SKM-1 (cell line): ENCODE measurements around the gene NOTCH1.
A peak's percentile ranks its signal among the peaks of the same experiment; 100 is the strongest.
"Not testable (repeated sequence)": the region's sequence is repeated elsewhere in the genome, so short reads cannot be mapped to it uniquely, and the experiment has no call there.

Source experiments
- DNase-seq: peaks from one replicate; lab custom pipeline; 2025; ENCODE audit not compliant: unreplicated experiment; lab: John Stamatoyannopoulos, UW

Gene NOTCH1

DNA sequence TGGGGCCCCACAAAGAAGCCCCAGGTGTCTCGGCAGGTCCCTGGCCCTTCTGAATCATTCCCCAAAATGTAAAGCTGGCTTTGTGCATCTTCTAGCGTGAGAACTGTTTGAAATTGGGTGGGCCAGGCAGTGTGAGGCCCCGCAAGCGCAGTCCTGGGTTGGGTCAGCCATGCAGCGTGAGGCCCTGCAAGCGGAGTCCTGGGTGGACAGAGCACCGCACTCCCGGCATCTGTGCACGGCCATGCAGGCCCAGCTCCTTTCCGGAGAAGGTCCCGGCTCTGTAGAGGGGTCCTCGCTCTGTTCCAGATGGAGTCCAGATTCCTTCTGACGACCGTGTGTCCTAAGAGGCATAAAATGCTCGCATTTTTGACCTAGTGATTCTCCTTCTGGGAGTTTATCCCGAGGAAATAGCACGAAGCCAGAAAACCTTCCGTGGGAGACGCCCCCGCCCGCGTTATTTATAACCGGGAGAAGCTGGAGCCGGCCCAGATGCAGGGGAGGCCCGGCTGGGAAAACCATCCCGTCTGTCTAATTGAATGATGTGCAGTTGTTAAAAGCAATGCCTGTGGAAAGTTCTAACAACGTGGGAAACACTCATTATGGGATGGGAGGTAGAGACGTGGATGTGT, 19.4 kb upstream of the NOTCH1 start:
- DNase-seq: no peak

DNA sequence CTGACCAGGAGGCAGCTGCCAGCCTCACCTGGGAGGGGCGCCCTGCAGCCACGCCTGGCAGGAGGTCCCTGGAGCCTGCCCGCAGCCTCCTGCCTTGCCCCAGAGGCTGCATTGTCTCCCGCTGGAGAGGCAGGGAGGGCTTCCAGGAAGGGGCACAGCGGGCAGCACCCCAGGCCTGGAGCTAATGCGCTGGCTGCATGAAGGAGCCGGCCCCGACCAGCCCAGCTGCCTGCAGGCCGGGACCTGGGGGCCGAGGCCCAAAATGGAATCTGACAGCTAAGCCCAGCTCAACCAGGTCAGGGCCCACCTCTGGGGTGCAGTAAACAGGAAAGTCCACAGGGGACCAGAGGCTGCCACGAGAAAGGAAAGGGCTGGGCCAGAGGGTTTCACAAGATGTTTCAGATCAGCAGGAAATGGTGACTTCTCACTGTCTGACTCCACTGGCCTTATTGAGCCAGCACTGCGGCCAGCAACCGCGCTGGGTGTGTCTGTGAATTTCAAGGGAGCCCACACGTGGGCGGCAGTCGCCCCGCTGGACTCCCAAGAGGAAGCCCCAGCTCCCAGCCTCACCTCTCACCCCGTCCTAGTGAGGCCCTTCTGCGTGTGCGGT, 18.6 kb upstream of the NOTCH1 start:
- DNase-seq: peak; percentile 96

DNA sequence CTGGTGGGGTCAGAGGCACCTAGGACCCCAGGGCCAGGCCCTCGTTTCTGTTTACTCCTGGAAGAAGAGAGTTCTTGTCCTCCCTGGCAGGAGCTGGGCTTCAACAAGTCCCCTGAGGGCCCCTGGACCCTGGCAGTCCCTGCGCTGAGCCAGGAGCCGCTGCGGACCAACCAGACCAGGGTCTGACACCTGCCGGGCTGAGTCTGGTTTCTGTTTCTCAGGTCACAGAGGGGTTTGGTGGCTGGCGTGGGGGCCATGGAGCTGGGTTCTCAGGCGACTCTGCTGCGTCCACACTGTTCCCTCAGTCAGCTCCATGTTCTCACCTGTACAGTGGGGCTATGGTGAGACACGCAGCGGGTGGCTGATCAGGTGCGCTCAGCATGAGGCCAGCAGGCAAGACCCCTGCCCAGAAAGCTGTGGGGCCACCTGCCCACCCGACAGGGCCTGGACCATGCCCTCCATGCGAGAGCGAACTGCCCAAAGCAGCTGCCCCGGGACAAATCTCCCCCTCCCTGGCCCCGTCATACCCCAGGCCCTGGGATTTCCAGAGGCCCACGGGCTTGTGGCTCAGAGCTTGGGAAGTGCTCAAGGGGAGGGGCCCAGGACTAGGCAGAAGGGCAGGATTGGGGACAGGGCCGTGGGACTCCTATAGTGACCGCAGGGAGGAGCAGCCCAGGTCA, 17.9 kb upstream of the NOTCH1 start:
- DNase-seq: no peak

DNA sequence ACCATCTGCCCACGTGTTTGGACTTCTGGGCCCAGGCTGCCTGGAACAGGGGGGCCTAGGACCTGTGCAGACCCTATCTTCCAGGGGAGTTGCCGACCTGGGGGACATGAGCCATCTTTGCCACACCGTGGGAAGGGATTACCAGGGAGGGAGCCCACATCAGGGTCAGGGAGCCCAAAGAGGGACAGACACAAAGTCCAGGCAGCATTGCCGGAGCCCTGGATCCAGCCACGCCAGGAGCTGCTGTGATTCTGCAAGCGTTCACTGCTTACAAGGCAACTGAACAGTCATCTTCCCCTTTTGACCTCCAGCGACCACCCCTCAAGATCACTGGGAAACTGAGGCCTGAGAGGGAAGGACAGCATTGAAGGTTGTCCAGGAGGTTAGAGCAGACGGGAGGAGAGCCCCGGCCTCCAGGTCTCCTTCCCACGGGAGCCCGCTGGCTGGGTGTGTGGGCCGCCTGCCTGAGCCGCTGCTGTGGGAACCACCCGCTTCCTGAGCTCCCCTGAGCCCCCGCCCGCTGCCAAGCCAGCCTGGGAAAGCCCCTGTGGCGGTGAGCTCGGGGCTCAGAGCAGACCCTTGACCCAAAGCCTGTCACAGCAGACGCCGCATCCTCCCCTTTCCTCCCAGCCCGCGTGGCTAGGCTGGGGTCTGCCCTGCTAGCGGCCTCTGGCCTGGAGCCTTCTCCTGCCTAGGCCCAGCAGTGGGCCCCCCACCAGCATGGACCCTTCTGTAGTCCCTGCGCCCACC, 17.1 kb upstream of the NOTCH1 start:
- no peak for DNase-seq

GRCh38 chr9:136561779-136562178, 15.9 kb upstream of the NOTCH1 start:
- no peak for DNase-seq

GRCh38 chr9:136560586-136560985, 14.7 kb upstream of the NOTCH1 start:
- DNase-seq: no peak

- not testable (repeated sequence) for DNase-seq
These were observed 13.5 kb upstream of the NOTCH1 start for GRCh38 chr9:136559371-136559770.

GRCh38 chr9:136558846-136559245, 13.0 kb upstream of the NOTCH1 start:
- not testable (repeated sequence) for DNase-seq

DNA sequence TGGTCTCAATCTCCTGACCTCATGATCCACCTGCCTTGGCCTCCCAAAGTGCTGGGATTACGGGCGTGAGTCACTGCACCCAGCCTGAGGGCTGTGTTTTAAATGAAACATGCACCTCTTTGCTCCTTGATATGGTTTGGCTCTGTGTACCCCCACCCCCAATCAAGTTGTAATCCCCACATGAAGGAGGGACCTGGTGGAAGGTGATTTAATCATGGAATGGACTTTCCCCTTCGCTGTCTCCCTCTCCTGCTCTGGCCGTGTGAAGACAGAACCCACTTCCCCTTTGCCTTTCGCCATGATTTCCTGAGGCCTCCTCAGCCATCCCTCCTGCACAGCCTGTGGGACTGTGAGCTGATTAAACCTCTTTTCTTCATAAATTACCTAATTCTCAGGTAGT, 12.5 kb upstream of the NOTCH1 start:
- peak; percentile 28 for DNase-seq

GRCh38 chr9:136557036-136557435, 11.2 kb upstream of the NOTCH1 start:
- DNase-seq: no peak

DNA sequence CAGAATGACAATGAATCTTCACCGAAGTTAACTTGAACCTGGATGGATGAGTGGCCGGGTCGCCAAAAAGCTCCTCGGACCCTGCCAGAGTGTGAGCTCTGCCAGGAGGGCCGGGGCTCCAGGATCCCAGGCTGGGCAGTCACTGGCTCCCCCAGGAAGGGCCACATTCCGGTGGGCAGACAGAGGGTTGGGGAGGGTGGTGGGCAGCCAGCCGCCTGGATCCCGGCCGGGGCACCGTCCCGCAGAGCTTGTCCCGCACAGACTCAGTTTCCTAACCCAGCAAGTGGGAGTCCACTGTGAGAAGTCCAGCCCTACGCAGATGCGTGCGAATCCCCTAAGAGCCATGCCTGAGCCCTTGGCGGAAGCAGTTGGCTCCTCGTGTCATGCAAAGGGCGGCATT, 10.3 kb upstream of the NOTCH1 start:
- DNase-seq: no peak

DNA sequence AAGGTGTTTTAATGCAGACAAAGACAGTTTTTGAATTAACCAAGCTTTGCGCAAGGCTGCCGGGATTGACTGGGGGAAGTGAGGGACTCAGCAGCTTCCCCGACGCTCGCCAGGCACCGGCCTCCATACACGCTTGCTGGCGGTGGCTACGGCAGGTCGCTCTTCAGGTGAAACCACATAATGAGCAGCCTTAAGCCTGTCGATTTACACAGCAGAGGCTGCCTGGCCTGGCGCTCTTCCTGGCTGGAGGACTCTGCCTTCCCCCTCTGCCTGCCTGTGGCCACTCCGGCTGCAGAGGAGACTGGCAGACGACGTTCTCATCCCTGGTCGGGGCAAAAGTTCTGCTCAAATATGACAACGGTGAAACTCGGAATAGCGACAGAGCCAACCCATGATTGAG, 9.0 kb upstream of the NOTCH1 start:
- no peak for DNase-seq

DNA sequence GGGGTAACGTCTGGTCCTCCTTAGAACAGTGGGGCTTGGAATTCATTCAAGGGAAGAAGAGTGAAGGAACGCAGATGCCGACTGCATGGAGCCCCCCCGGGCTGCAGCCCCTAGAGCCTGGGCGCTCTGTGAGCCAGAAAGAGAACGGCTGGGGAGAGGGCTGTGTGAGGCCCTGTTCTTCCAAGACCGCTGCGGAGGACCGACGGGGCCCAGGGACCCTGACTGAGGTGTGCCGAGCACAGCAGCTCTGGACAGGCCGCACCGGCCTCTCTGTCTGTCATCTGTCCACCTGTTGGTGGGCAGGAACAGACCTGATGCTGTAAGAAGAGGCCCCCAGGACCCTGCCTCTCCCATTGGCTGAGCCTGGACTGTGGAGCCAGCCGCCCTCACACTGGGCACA, 7.7 kb upstream of the NOTCH1 start:
- no peak for DNase-seq

GRCh38 chr9:136552117-136552703, 6.4 kb upstream of the NOTCH1 start:
- DNase-seq: peak; percentile 19

DNA sequence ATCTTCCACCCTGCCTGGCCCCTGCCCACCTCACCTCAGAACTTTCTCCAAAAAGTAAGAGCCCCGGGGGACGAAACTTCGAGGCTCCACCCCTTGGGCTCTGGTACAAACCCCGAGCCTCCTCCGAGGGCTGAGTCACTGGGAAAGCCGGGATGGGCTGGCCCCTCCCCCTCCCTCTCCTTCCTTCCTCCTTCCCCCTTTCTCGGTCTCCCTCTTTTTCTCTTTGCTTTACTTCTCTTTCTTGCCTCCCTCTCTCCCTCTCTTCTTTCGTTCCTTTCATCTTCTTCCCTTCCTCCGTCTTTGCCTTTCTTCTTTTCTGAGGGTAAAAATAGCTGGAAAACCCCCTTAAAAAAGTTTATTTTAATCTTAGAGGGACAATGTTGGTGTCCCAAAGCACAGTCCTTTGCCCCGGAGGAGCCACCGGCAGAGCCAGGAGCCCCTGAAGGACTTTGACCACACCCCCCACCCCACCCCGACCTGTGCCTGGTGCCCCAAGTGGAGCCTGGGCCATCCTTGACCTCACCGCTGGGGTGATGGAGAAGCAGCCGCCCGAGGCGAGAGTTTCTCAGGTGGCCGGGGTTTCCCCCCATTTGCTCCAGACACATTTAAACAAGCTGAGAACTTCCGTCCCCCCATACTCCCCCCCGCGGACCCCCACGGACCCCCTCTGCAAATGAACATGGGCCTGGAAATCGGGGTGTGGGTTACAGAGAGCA, 5.7 kb upstream of the NOTCH1 start:
- no peak for DNase-seq

- no peak for DNase-seq
These were observed 4.8 kb upstream of the NOTCH1 start for GRCh38 chr9:136550439-136551289.

- DNase-seq: no peak
These were observed 3.4 kb upstream of the NOTCH1 start for GRCh38 chr9:136549010-136549980.

- no peak for DNase-seq
These were observed 1.8 kb upstream of the NOTCH1 start for GRCh38 chr9:136547508-136548215.
